HepG2 (cell line): Measurements from ENCODE around the gene FOSB. TPM values are rescaled to one million over a fixed set of nuclear protein-coding genes. Genes with fewer than 3 reads are reported as not detected.

Experiments
- AHDC1 ChIP-seq: sonication (generic); formaldehyde crosslinking; IDR thresholded peaks from 2 replicates; pipeline ENCODE4 v1.5.1; 2020; ENCODE audit warnings: mild to moderate bottlenecking, missing genetic modification reagents, borderline replicate concordance
- BATF2 ChIP-seq: sonication (generic); formaldehyde crosslinking; IDR thresholded peaks from 2 replicates; pipeline ENCODE4 v1.8.0; 2022; ENCODE audit warnings: mild to moderate bottlenecking, missing genetic modification reagents, moderate library complexity
- CBX5 ChIP-seq: sonication (generic); formaldehyde crosslinking; IDR thresholded peaks from 2 replicates; pipeline ENCODE4 v1.4.0; 2020; ENCODE audit warnings: missing genetic modification reagents, borderline replicate concordance
- ISX ChIP-seq: sonication (generic); formaldehyde crosslinking; conservative IDR thresholded peaks from 2 replicates; pipeline ENCODE4 v1.5.0; 2020; ENCODE audit warnings: missing genetic modification reagents
- LCORL ChIP-seq, 2 experiments: fragments of 450-650 bp in 1 of 2; sonication (generic) in 1 of 2; formaldehyde crosslinking in 1 of 2; IDR thresholded peaks; 2 replicates each; pipeline versions ENCODE4 v1.5.0 to v1.6.1; 2017 to 2020; ENCODE audit warnings: antibody characterized with exemption in 1 of 2, missing genetic modification reagents in 1 of 2
- MIER2 ChIP-seq: IDR thresholded peaks from 2 replicates; pipeline ENCODE4 v1.6.1; 2016; ENCODE audit warnings: missing biosample characterization, missing genetic modification reagents
- NR1H2 ChIP-seq: sonication (generic); formaldehyde crosslinking; IDR thresholded peaks from 2 replicates; pipeline ENCODE4 v1.8.1; 2022; ENCODE audit warnings: low read depth, missing genetic modification reagents, borderline replicate concordance
- PBX2 ChIP-seq: IDR thresholded peaks from 2 replicates; pipeline ENCODE4 v1.6.1; 2016; ENCODE audit warnings: control low read depth
- SIN3B ChIP-seq: fragments of 150-350 bp; IDR thresholded peaks from 2 replicates; pipeline ENCODE4 v1.6.1; 2014; ENCODE audit warnings: low read length
- SMAD9 ChIP-seq: sonication (generic); formaldehyde crosslinking; IDR thresholded peaks from 2 replicates; pipeline ENCODE4 v1.5.1; 2020; ENCODE audit warnings: mild to moderate bottlenecking, missing genetic modification reagents
- TCF7 ChIP-seq: sonication (generic); IDR thresholded peaks from 2 replicates; pipeline ENCODE4 v1.6.1; 2016; ENCODE audit warnings: antibody characterized with exemption, low read depth
- TCF7L2 ChIP-seq: IDR thresholded peaks from 2 replicates; pipeline ENCODE4 v1.6.1; 2011; ENCODE audit warnings: mild to moderate bottlenecking, low read depth, low read length, moderate library complexity
- ZBTB44 ChIP-seq: sonication (generic); formaldehyde crosslinking; IDR thresholded peaks from 2 replicates; pipeline ENCODE4 v1.4.0; 2020; ENCODE audit warnings: missing genetic modification reagents
- ZBTB49 ChIP-seq: sonication (generic); formaldehyde crosslinking; IDR thresholded peaks from 2 replicates; pipeline ENCODE4 v1.4.0; 2020; ENCODE audit warnings: missing genetic modification reagents, borderline replicate concordance
- ZNF510 ChIP-seq: sonication (generic); formaldehyde crosslinking; IDR thresholded peaks from 2 replicates; pipeline ENCODE4 v1.4.0; 2020; ENCODE audit warnings: low read depth, mild to moderate bottlenecking, missing genetic modification reagents
- ZNF720 ChIP-seq: sonication (generic); formaldehyde crosslinking; IDR thresholded peaks from 2 replicates; pipeline ENCODE4 v1.4.0; 2020; ENCODE audit warnings: missing genetic modification reagents
- ZNF850 ChIP-seq: sonication (generic); formaldehyde crosslinking; conservative IDR thresholded peaks from 2 replicates; pipeline ENCODE4 v1.9.0; 2021; ENCODE audit warnings: mild to moderate bottlenecking, missing genetic modification reagents
- ZNF883 ChIP-seq: sonication (generic); formaldehyde crosslinking; IDR thresholded peaks from 2 replicates; pipeline ENCODE4 v1.5.1; 2020; ENCODE audit warnings: mild to moderate bottlenecking, missing genetic modification reagents; ENCODE audit errors: not compliant biosample characterization
- polyA plus RNA-seq, 8 experiments: library from polyadenylated mRNA; depleted of rRNA in 3 of 8; stranded (reverse) in 7 of 8; unstranded in 1 of 8; fragments of >200 nt; fragmentation: Illumina TruSeq in 4 of 8; extraction: Trizol in 4 of 8; gene quantifications; 2 replicates each; pipeline versions ENCODE4 v1.2.1 to v1.2.3, GENCODE V29; 2011 to 2016; ENCODE audit warnings: low read depth in 4 of 8, missing spikeins in 1 of 8, mixed read lengths in 1 of 8; ENCODE audit not compliant: insufficient read depth in 1 of 8
- total RNA-seq, 5 experiments: library from RNA; depleted of rRNA; stranded (reverse); fragments of >200 nt; fragmentation: Illumina TruSeq; extraction: Trizol; gene quantifications; 2 replicates each; pipeline ENCODE4 v1.2.3, GENCODE V29; 2016; ENCODE audit warnings: low read depth in 1 of 5

The FOSB gene
- total and polyA plus RNA-seq, 2 of the 13 experiments (the other 11 are each of a cell fraction or from before 2014, with no cell fraction given): 2.8 to 6.0 TPM

- TF ChIP-seq BATF2 (CRISPR knock-in tag) (no peak), SIN3B (no peak), CBX5 (CRISPR knock-in tag) (no peak), AHDC1 (no peak), ZNF883 (CRISPR knock-in tag) (no peak), ZNF720 (CRISPR knock-in tag) (no peak), MIER2 (CRISPR knock-in tag) (no peak), ZNF510 (CRISPR knock-in tag) (no peak), TCF7 (no peak), ZBTB49 (no peak), ZBTB44 (CRISPR knock-in tag) (no peak), PBX2 (CRISPR knock-in tag) (no peak), ISX (CRISPR knock-in tag) (no peak), TCF7L2 (no peak), LCORL (IDR thresholded peaks at IDR 0.05) (no peak), LCORL (CRISPR knock-in tag; IDR thresholded peaks at IDR 0.05) (no peak), SMAD9 (no peak), NR1H2 (CRISPR knock-in tag) (no peak), ZNF850 (CRISPR knock-in tag) (no peak)
Observed at GRCh38 chr19:45485305-45486077, 17.7 kb downstream of the FOSB start (continued).
